ENCODE results near the gene IGFL3.

GRCh38 chr19:46160233-46160775 is 35.8 kb upstream of the IGFL3 start:
- TF ChIP-seq POLR2A (IDR thresholded peaks at IDR 0.05; ENCODE audit: low read length) (no peak), GATA1 (IDR thresholded peaks at IDR 0.05; ENCODE audit: low read depth, low read length) (no peak)
